SKM-1 (cell line): ENCODE measurements around the gene CMC1.
"Not testable (repeated sequence)": the region's sequence is repeated elsewhere in the genome, so short reads cannot be mapped to it uniquely, and the experiment has no call there.

Experiments used
- DNase-seq: peaks from one replicate; lab custom pipeline; 2025; ENCODE audit not compliant: unreplicated experiment; lab: John Stamatoyannopoulos, UW

CMC1 gene, protein sequence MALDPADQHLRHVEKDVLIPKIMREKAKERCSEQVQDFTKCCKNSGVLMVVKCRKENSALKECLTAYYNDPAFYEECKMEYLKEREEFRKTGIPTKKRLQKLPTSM

DNA sequence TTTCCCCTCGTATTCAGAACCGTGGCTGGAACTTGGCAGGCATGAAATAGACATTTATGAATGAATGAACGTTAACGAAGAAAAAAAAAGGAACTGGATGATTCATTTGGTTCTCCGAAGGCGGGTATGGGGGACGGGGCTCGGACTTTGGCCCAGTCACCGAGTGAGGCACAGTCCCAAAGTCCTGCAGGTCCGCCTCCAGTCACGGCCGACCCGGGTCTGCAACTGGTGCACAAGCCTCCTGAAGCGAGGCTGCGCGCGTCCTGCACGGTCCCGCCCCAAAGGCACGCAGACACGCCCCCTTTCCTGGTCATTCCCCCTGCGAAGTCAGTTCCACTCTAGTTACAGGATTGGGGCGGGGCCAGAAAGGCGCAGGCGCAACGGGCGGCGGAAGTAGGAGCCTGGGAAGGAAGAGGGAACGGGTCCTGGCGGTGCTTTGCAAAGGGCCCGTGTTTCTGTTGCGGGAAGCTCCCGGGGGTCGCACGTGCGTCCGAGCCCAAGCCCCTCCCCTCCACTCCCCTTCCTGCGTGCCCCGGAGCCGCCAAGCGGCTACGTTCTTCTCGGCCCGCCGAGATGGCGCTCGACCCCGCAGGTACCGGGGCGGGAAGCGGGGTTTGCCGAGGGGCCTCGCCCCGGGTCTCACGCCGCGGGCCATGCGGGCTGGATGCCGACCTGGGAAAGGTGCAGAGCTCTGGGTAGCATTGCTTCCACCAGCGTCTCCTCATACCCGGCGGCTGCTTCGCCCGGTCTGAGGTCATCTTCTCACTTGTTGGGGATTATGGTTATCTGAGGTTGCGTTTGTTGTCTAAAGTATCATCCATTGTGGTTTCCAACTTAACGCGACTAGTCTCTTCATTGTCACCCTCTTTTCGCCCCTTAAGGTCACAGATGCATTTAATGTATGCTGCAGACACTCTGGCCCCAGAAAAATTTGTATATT lies at the start of gene CMC1:
Gene CMC1 (plus strand): TSS at position 399 of the 940 bp plus-strand sequence. CDS start 175 bp downstream, at position 574.
- peak; percentile 88 for DNase-seq

DNA sequence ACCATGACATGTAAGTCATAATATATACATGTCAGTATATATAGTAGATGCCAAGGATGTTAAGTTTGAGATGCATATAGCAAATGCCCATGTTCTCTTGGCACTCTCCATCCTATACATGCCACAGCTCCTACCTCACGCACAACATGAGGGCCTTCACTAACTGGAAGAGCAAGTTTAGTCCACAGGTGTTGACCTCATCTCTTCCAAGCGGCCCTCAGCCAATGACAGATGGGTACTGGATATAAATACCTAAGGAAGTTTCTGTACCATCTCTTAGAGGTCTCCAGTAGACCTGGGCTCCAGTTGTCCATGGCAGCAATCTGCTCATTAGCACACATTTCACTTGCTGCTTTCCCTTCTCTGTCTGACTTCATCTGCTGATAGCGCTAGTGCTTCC lies 43.3 kb upstream of the CMC1 start:
- no peak for DNase-seq

DNA sequence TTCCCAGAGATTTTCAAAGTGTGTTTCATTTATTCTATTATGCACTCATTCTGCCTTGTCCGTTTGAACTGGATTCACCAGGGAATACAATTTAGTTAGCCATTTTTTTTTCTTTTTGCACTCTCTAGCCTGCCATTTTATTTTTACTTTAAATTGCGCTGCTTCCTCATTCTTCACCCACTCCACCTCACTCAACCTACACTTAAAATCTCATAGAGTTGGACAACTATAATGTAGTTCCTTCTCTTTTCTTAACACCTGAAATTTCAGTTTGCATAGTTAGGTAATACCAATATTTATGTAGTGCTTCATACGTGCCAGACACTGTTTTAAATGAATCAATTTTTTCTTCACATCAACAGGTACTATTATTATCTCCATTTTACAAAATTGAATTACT lies 42.4 kb upstream of the CMC1 start:
- no peak for DNase-seq

DNA sequence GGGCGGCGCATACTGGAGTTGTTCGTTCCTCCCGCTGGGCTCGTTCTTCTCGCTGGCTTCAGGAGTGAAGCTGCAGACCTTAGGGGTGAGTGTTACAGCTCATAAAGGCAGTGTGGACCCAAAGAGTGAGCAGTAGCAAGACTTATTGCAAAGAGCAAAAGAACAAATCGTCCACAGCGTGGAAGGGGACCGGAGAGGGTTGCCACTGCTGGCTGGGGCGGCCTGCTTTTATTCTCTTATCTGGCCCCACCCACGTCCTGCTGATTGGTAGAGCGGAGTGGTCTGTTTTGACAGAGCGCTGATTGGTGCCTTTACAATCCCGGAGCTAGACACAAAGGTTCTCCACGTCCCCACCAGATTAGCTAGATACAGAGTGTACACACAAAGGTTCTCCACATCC lies 41.8 kb upstream of the CMC1 start:
- not testable (repeated sequence) for DNase-seq

DNA sequence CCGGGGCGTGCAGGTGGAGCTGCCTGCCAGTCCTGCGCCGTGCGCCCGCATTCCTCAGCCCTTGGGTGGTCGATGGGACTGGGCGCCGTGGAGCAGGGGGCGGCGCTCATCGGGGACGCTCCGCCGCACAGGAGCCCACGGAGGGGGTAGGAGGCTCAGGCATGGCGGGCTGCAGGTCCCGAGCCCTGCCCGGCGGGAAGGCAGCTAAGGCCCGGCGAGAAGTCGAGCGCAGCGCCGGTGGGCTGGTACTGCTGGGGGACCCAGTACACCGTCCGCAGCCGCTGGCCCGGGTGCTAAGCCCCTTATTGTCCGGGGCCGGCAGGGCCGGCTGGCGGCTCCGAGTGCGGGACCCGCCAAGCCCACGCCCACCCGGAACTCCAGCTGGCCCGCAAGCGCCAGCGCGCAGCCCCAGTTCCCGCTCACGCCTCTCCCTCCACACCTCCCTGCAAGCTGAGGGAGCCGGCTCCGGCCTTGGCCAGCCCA lies 41.0 kb upstream of the CMC1 start:
- DNase-seq: not testable (repeated sequence)

DNA sequence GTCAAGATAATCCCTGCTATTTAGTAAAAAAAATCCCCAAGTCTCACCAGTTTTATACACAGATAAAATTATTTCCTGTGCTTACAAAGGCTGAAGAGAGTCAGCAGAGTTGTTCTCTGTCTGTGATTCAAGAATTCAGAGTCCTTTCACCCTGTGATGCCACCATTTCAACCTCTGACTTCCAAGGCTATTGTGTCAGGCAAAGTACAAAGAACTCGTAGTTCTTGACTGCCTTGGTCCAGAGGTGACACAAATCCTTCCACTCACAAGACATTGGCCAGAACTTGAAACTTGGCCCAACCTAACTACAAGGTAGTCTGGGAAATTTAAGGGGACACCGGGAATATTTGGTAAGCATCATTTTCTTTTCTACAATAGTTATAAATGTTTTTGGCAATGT lies 34.9 kb upstream of the CMC1 start:
- no peak for DNase-seq

DNA sequence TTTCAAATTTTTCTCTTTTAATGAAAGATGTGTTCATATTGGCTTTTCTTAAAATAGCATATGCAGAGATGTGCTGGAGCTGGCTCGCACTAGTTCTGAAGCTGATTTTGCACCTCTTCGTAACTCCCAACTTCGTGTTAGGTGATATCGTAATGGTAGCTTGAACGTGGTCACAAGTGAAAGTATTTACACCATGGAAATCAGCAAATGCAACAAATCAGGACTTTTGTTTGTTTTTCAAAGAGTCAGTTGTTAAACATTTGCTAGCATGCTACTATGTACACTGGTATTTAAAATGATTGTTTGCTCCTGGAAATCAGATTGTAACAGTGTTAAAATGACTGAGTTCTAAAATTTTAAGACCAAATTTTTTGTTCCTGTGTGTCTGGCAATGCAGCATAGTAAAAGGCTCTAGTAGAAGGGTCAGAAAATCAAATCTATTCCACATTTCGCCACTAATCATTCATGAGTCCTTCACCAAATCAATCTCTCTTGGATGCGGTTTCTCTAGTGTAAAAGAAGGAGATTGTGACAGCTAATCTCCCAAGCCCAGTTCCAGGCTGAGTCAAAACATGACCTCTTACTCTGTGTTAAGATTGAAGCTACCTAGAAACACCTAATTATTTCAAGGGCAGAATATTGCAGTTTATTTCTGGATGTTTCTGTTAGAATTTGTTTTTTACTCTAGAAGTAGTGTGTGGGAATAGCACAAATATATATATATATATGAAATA lies 34.3 kb upstream of the CMC1 start:
- DNase-seq: no peak

DNA sequence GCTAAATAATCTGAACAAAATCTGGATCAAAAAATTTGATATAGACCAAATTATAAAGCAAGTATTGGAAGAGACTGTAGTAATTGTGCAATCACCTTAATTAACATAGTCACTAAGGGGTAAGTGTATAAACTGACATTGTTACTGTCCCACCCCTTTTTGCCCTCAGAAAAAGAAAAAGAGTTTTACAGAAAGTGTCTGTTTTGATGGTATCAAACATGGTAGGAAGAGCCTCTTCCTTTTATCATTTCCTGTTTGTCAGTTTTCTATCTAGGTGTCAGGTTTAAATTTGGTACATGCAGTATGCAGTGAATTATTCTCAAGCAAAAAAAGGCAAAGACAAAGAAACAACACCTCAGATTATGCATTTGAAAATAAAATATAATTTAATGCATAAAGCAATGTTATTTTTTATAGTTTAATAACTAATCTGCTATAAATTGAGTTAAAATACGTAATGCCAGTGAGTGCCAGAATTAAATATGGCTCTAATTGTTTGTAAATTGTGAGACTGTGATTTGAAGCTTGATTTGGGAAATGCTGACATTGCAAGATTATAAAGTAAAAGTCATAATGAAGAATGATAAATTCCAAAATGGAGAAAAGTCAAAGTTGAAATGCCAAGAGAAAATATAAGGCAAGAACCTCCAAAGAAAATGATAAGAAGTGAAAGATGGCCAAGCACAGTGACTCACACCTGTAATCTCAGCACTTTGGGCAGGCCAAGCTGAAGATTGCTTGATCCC lies 30.3 kb upstream of the CMC1 start:
- no peak for DNase-seq

DNA sequence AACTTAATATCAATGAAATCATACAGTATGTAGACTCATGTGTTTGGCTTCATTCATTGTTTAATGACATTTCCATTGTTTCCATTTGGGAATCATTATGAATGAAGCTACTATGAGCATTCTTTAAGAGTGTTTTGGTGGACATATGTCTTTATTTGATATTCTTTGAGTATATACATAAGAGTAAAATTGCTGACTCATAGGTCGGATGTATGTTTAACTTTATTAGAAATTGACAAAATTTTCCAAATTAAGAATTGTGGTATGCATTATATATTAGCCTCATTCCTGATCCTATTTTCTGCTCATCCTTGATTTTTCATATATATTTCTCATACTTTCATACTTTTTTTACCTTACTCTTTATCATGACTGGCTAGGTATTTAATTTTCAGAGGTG lies 28.7 kb upstream of the CMC1 start:
- DNase-seq: no peak

DNA sequence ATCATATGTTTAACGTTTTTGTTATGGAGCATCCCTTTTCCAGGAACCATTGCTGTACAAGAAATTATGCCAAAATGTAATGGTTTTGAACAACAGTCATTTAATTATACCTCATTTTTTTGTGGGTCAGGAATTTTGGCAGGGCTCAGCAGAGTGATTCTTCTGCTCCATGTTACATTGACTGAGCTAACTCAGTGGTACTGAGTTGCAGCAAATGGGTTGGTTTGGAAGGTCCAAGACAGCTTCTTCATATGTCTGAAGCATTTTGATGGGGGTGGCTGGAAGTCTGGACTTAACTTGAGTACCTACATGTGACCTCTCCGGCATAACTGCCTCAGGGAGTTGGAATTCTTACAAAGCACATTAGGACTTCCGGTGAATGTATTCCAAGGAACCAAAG lies 26.0 kb upstream of the CMC1 start:
- no peak for DNase-seq

DNA sequence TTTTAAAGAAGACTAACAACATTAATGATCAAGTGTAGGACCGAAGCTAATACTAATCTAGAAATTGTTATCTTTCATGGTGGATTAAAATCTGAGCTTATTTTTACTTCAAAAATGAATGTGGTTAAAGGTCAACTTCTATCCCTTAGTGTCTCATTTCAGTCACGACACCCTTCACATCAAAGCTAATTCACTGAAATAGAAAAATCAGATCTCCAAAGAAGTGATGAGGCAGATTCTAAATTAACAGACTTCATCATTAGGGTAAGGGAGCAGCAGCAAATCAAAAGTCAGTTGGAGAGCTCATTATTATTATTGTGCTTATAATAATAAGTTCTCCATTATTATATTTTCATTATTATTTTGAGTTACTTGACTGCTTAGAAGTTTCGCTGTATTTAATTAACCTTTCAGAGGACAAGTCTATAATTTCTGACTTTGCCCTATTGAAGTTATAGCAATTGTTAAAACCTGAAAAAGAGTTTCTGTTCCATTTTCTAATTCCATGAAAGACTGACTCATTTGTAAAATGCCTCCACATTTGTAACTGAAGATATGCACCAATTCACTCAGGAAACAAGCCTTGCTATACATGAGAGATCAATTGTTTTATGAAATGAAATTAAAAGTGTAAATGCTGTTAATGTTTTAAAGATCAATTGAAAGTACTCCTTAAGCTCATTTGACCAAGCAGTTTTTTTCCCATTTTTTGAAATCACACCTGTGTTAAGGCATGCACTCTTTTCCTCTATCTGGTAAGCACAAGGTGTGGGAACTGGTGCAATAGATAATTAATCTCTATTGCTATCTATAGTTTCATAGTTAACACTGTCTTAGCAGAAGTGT lies 23.1 kb upstream of the CMC1 start:
- no peak for DNase-seq

DNA sequence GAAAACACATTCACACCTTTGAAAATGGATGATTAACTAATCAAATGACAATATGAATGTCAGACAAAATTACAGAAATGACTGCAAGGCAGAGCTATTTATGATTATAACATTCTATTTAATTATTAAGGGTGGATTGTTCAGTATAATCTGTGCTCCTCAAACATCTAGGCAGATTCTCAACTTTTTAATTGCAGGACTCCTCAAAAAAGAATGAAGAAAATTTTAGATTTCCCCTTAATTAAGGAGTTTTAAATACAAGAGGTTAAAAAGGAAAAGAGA lies 22.6 kb upstream of the CMC1 start:
- no peak for DNase-seq

DNA sequence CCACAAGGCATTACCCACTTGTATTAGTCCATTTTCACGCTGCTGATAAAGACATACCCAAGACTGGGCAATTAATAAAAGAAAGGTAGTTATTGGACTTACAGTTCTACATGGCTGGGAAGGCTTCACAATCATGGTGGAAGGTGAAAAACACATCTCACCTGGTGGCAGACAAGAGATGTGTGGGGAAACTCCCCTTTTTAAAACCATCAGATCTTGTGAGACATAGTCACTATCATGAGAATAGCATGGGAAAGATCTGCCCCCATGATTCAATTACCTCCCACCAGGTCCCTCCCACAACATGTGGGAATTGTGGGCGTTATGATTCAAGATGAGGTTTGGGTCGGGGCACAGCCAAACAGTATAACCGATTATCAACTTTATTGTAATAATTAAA lies 17.0 kb upstream of the CMC1 start:
- DNase-seq: no peak

DNA sequence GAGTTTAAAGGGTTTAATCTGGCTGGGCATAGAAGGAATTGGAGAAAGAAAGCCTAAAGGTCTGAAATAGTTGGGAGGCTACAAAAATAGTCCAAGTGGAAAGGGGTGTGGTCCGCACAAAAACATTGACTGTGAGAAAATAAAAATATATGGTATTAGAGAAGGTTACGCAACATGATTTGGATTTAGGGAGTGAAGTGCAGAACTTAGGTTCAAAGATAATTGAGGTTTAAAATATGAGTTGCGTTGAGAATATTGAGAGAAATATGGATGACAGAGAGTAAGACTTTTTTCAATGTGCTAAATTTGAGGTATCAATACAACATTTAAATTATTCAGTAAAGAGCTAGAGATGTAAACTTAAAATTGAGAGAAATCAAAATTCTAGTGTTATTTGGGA lies 15.4 kb upstream of the CMC1 start:
- no peak for DNase-seq

DNA sequence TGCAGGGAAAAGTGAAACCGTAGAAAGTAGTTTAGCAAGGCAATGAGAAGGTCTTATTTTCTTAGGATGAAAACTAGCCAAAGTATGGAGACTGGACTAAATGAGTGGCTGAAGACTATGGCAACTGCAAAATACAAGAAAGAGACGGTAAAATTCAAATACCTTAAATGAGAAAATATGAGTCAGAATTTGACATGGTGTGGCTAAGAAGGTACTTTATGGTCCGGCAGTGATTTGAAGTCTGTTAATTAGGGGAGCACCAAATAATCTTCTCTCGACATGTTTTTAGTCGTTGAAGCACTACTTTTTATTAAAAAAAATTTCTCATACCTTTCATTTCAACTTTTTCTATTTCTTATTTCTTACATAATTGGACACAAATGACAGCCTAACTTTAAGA lies 12.8 kb upstream of the CMC1 start:
- DNase-seq: no peak

DNA sequence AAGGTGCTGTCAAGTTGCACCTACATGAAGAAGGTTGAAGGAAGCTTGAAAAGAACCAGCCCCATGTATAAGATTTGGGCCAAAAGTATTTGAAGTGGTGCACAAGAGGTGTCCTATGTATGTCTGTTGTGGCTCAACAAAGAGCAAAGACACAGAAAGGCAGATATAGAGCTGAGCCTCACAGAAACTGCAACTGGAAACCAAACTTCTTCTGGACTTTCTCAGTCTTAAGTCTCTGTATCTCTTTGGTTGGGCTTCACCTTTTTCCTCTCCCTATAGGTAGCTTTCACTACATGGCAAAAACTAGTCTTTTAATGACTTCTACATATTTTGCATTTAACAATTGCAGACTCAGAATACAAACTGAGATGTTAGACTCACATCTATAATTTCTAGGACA lies 8.8 kb upstream of the CMC1 start:
- DNase-seq: no peak

DNA sequence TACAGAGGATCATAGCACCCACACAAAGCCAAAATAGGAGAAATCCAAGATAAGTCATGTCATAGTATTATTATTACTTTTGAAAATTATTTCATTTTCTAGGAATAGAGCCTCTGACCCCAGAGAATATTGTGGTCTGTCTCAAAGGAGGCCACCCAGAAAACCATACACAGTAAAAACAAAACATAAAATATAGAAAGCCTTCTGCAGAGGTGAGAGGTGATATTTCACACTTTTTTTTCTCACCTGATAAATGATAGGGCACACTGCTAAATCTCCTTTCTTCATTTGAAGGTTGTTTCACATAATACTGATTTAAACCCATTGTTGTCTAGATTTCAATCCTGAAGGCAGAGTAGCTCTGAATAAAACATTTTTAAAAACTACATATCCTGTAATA lies 7.0 kb upstream of the CMC1 start:
- DNase-seq: no peak

DNA sequence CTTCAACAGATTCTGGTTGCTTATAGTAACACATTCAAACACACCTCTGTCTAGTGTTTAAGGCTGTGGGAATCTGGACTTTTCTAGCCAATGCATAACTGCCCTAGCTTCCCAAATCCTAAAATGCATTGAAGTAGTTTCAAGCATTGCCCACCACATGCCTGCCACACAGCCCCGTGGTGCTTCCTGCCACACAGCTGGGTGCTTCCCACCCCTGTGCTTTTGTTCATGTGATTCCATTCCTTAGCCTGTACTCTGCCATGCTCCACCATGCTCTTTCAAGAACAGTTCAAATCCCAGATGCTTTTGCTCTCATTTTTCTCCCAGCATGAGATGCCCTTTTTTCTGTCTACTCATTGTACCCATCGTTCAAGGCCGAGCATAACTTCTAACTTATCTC lies 2.3 kb upstream of the CMC1 start:
- DNase-seq: no peak

DNA sequence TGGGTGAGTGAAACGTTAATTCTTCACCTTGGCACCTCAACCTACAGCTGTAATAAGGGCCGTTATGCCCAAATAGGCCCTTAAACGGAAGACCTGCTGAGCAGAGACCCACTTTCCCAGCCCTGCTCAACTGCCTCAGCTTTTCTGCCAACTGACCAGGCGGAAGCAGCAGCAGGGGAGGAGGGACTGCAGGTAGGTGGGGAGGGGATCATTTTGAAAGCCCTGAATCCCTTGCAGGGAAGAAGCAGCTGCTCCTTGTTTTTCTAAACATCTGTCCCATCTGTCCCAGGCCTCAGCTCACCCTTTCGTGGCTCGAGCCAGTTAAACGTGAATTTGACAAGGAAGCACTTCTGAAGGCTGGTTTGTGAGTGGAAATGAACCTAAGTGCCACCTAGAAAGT lies 978 bp upstream of the CMC1 start:
- DNase-seq: no peak

DNA sequence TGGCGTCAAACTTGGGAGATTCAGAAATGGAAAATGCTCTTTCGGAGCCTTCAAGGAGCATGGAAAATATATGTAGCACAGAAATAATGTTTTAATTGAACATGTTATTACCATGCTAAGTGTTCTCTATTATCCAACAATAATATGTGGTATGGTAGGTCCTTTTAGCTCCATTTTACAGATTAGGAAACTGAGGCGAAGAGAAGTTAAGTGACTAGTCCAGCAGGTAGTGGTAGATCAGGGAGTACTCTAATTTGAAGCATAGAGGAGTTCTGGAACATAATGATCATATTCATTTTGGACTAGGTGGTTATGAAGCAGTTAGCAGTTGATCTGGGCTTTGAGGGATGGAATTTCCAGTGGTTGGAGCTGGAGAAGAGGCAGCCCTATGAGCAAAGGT lies 1.1 kb downstream of the CMC1 start:
- no peak for DNase-seq
